ENCODE results near the gene CHI3L1.

CHI3L1 gene

GRCh38 chr1:203168991-203169390 lies 17.5 kb downstream of the CHI3L1 start:
- DNase-seq (ENCODE audit: low spot score): no peak

- DNase-seq (ENCODE audit: low spot score): no peak
These were observed 18.2 kb downstream of the CHI3L1 start for GRCh38 chr1:203168256-203168786.

GRCh38 chr1:203167913-203168200 lies 18.6 kb downstream of the CHI3L1 start:
- DNase-seq (ENCODE audit: low spot score): no peak

GRCh38 chr1:203167026-203167912 lies 19.2 kb downstream of the CHI3L1 start:
- DNase-seq (ENCODE audit: low spot score): peak; percentile 31

- peak; percentile 22 for DNase-seq (ENCODE audit: low spot score)
These were observed 20.1 kb downstream of the CHI3L1 start for GRCh38 chr1:203166192-203166940.

GRCh38 chr1:203165800-203166161 lies 20.7 kb downstream of the CHI3L1 start:
- no peak for DNase-seq (ENCODE audit: low spot score)

- no peak for DNase-seq (ENCODE audit: low spot score)
These were observed 21.3 kb downstream of the CHI3L1 start for GRCh38 chr1:203165101-203165799.

GRCh38 chr1:203163891-203164635 lies 22.4 kb downstream of the CHI3L1 start:
- DNase-seq (ENCODE audit: low spot score): no peak

- no peak for DNase-seq (ENCODE audit: low spot score)
These were observed 24.1 kb downstream of the CHI3L1 start for GRCh38 chr1:203162403-203162802.

GRCh38 chr1:203161703-203162102 lies 24.8 kb downstream of the CHI3L1 start:
- no peak for DNase-seq (ENCODE audit: low spot score)

GRCh38 chr1:203161175-203161574 lies 25.3 kb downstream of the CHI3L1 start:
- no peak for DNase-seq (ENCODE audit: low spot score)

GRCh38 chr1:203159844-203160243 lies 26.7 kb downstream of the CHI3L1 start:
- DNase-seq (ENCODE audit: low spot score): no peak

GRCh38 chr1:203158960-203159665 lies 27.4 kb downstream of the CHI3L1 start:
- no peak for DNase-seq (ENCODE audit: low spot score)

- DNase-seq (ENCODE audit: low spot score): no peak
These were observed 28.1 kb downstream of the CHI3L1 start for GRCh38 chr1:203158423-203158822.

GRCh38 chr1:203156280-203156679 lies 30.2 kb downstream of the CHI3L1 start:
- DNase-seq (ENCODE audit: low spot score): no peak

GRCh38 chr1:203153989-203154821 lies 32.3 kb downstream of the CHI3L1 start:
- no peak for DNase-seq (ENCODE audit: low spot score)

- no peak for DNase-seq (ENCODE audit: low spot score)
These were observed 33.2 kb downstream of the CHI3L1 start for GRCh38 chr1:203153051-203153988.

- no peak for DNase-seq (ENCODE audit: low spot score)
These were observed 34.1 kb downstream of the CHI3L1 start for GRCh38 chr1:203152158-203153034.

All from NAMALWA (cell line).